Measurements from ENCODE around the gene GALNT14. TPM values are rescaled to one million over a fixed set of nuclear protein-coding genes. Genes with fewer than 3 reads are reported as not detected.

GALNT14 gene
- total and polyA plus RNA-seq, 5 donors from 2014 or later: not detected

DNA sequence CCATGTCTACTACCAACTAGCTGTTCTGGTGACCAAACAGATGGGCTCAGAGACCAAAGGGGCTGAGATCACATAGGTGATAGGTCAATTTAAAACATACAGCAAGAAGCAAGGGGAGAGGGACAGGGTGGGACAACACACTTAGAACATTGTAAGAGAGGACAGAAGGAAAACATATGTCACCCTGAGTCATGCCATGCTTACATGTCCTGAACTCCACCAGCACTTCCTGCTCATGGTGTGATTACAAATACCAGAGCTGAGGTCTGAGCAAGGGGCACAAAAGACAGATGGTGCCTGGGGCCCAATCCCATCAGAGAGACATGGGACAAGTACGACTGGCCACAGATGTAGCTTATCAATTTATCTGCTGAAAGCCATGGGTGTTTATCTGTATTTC is 28.7 kb upstream of the GALNT14 start:
- Mint-ChIP-seq H3K9me3 (no peaks in the 10 kb centered on the region), H3K27me3 (peaks cover 27% of the 10 kb centered on the region), H3K4me1 (peaks cover 0 to 3% (median 0%) of the 10 kb centered on the region in 4 donors), H3K27ac (peak overlapping the region in 1 of 3 donors; percentile 8), H3K36me3 (no peaks in the 10 kb centered on the region), H3K4me3 (no peak overlapping the region)
- no peaks in the 10 kb centered on the region for H3K27me3 ChIP-seq (ENCODE audit: control insufficient read depth, insufficient read depth, low read length)
- no peak overlapping the region for H3K4me3 ChIP-seq (ENCODE audit: low read depth, low read length)
- H3K9me3 ChIP-seq (ENCODE audit: control insufficient read depth in 2 of 2, low read length in 2 of 2): no peaks in the 10 kb centered on the region
- H3K36me3 ChIP-seq (ENCODE audit: control insufficient read depth, insufficient read depth, low read length): no peaks in the 10 kb centered on the region
- H3K27ac ChIP-seq (ENCODE audit: insufficient read depth, low read length, poor library complexity, severe bottlenecking): no peak overlapping the region
- no peaks in the 10 kb centered on the region for H3K4me1 ChIP-seq (ENCODE audit: control insufficient read depth, insufficient read depth, low read length, poor library complexity, severe bottlenecking)
- DNase-seq (no peak), ATAC-seq (ENCODE audit: low read depth in 2 of 2) (no peak)

DNA sequence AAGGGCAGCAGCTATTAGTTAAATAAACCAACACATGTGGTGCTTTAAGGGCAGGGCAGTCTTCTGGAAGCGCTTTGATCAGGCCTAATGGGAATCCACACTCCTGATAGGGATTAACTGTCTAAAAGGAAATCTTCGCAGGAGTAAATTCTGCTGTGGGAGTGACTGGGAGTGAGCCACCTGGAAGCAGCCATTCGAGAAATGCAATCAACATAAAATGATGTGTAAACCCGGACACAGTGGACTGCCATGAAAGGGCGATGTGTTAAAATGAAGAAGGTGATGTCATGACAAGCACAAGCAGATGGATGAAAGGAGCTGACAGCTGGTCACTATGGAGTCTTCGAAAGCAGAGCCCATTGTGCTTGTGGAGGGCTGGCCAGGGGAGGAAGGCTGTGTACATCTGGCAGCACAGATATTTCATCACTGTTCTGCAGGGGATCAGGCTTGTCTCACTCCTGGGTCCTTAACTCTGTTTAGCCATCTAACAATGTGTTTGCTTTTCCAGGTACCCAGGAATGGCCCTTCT is 24.8 kb upstream of the GALNT14 start:
- H3K27me3 Mint-ChIP-seq: peaks cover 13% of the 10 kb centered on the region
- no peaks in the 10 kb centered on the region for H3K9me3 ChIP-seq (ENCODE audit: control insufficient read depth in 2 of 2, low read length in 2 of 2)
- H3K4me3 ChIP-seq (ENCODE audit: low read depth, low read length): no peak overlapping the region
- peaks cover 4% of the 10 kb centered on the region for H3K27me3 ChIP-seq (ENCODE audit: control insufficient read depth, insufficient read depth, low read length)
- ATAC-seq (ENCODE audit: low read depth in 2 of 2) (no peak), DNase-seq (no peak)
- H3K4me1 Mint-ChIP-seq: peaks cover 0 to 3% (median 0%) of the 10 kb centered on the region in 4 donors
- no peak overlapping the region for H3K27ac Mint-ChIP-seq
- H3K4me3 Mint-ChIP-seq: no peak overlapping the region
- no peaks in the 10 kb centered on the region for H3K9me3 Mint-ChIP-seq
- H3K36me3 ChIP-seq (ENCODE audit: control insufficient read depth, insufficient read depth, low read length): no peaks in the 10 kb centered on the region
- no peak overlapping the region for H3K27ac ChIP-seq (ENCODE audit: insufficient read depth, low read length, poor library complexity, severe bottlenecking)
- H3K4me1 ChIP-seq (ENCODE audit: control insufficient read depth, insufficient read depth, low read length, poor library complexity, severe bottlenecking): no peaks in the 10 kb centered on the region
- no peaks in the 10 kb centered on the region for H3K36me3 Mint-ChIP-seq

DNA sequence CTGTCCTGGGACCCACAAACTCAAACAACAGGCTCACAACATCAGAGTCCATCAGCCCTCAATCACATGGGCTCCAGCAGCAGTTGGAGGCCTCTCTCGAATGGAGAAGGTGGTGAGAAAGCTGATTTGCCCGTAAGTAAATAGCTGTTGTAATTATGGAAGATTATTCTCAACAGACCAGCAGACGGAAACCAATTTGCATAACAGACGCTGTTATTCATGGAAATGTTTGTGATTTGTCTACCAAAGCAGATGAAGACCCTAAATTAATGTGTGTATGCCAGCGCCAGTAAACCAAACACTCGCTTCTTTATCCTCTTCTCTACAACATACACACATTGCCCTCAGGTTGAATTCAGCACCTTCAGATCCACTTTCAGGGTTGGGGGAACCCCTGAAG is 23.4 kb upstream of the GALNT14 start:
- Mint-ChIP-seq H3K4me3 (no peak overlapping the region), H3K9me3 (no peaks in the 10 kb centered on the region), H3K27ac (no peak overlapping the region), H3K4me1 (peaks cover 0 to 3% (median 0%) of the 10 kb centered on the region in 4 donors), H3K27me3 (peaks cover 7% of the 10 kb centered on the region), H3K36me3 (no peaks in the 10 kb centered on the region)
- no peak overlapping the region for H3K27ac ChIP-seq (ENCODE audit: insufficient read depth, low read length, poor library complexity, severe bottlenecking)
- H3K4me1 ChIP-seq (ENCODE audit: control insufficient read depth, insufficient read depth, low read length, poor library complexity, severe bottlenecking): no peaks in the 10 kb centered on the region
- no peak overlapping the region for H3K4me3 ChIP-seq (ENCODE audit: low read depth, low read length)
- H3K27me3 ChIP-seq (ENCODE audit: control insufficient read depth, insufficient read depth, low read length): peaks cover 4% of the 10 kb centered on the region
- no peaks in the 10 kb centered on the region for H3K9me3 ChIP-seq (ENCODE audit: control insufficient read depth in 2 of 2, low read length in 2 of 2)
- DNase-seq (no peak), ATAC-seq (ENCODE audit: low read depth in 2 of 2) (no peak)
- H3K36me3 ChIP-seq (ENCODE audit: control insufficient read depth, insufficient read depth, low read length): no peaks in the 10 kb centered on the region

DNA sequence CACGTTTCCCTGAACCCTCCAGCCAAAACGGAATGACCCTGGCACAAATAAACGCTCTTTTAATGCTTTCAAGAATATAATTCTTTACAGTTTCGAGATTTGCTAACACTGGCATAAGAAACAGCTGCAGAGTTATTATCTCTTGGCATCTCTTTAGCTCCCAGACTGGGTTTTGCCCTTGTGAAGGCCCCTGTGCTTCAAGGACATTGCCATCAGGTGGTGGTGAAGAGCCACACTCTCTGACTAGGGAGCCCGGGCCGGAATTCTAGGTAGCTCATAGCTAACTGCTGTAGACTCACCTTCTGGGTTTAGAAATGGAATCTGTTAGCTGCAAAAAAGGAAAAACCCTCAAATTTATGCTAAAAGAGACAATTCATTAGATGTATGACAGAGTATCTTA is 13.3 kb upstream of the GALNT14 start:
- no peak overlapping the region for H3K27ac ChIP-seq (ENCODE audit: insufficient read depth, low read length, poor library complexity, severe bottlenecking)
- no peak overlapping the region for H3K27ac Mint-ChIP-seq
- H3K9me3 Mint-ChIP-seq: peaks cover 0 to 2% (median 0%) of the 10 kb centered on the region in 7 donors
- no peak overlapping the region for H3K4me3 ChIP-seq (ENCODE audit: low read depth, low read length)
- peaks cover 8% of the 10 kb centered on the region for H3K27me3 ChIP-seq (ENCODE audit: control insufficient read depth, insufficient read depth, low read length)
- no peak overlapping the region for H3K4me3 Mint-ChIP-seq
- peaks cover 12% of the 10 kb centered on the region for H3K27me3 Mint-ChIP-seq
- no peaks in the 10 kb centered on the region for H3K4me1 Mint-ChIP-seq
- H3K36me3 Mint-ChIP-seq: no peaks in the 10 kb centered on the region
- no peaks in the 10 kb centered on the region for H3K4me1 ChIP-seq (ENCODE audit: control insufficient read depth, insufficient read depth, low read length, poor library complexity, severe bottlenecking)
- H3K36me3 ChIP-seq (ENCODE audit: control insufficient read depth, insufficient read depth, low read length): no peaks in the 10 kb centered on the region
- DNase-seq (no peak), ATAC-seq (ENCODE audit: low read depth in 2 of 2) (no peak)
- no peaks in the 10 kb centered on the region for H3K9me3 ChIP-seq (ENCODE audit: control insufficient read depth in 2 of 2, low read length in 2 of 2)

DNA sequence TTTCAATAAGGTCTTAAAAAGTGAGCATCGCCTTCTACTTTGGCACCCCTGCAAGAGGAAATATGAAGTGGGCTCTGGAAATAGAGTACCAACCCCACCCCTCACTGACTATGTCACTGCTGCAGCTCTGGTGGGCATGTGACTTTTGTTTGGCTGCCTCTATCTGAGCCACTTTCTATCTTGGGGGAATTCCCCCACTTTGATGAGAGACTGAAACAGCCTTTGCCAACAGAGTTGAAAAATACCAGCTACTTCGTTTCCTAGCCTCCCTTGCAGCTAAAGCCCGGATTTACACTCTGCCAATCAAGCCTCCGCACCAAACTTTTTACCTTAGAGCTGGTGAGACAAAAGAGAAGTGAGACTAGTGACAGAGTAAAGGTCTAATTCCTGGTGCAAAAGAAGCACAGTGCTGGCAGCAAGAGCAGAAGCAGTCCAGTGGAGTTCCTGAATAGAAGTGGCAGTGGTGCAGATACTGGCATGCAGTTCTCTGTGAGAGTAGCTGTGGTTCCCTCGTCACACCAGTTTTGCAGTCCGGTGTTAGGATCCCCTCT is 12.0 kb upstream of the GALNT14 start:
- H3K27me3 ChIP-seq (ENCODE audit: control insufficient read depth, insufficient read depth, low read length): peaks cover 5% of the 10 kb centered on the region
- Mint-ChIP-seq H3K4me3 (no peak overlapping the region), H3K27me3 (peaks cover 15% of the 10 kb centered on the region), H3K27ac (no peak overlapping the region), H3K9me3 (peaks cover 0 to 2% (median 0%) of the 10 kb centered on the region in 7 donors), H3K36me3 (no peaks in the 10 kb centered on the region), H3K4me1 (no peaks in the 10 kb centered on the region)
- H3K9me3 ChIP-seq (ENCODE audit: control insufficient read depth in 2 of 2, low read length in 2 of 2): no peaks in the 10 kb centered on the region
- ATAC-seq (ENCODE audit: low read depth in 2 of 2) (no peak), DNase-seq (no peak)
- H3K27ac ChIP-seq (ENCODE audit: insufficient read depth, low read length, poor library complexity, severe bottlenecking): no peak overlapping the region
- H3K4me3 ChIP-seq (ENCODE audit: low read depth, low read length): no peak overlapping the region
- H3K4me1 ChIP-seq (ENCODE audit: control insufficient read depth, insufficient read depth, low read length, poor library complexity, severe bottlenecking): no peaks in the 10 kb centered on the region
- H3K36me3 ChIP-seq (ENCODE audit: control insufficient read depth, insufficient read depth, low read length): no peaks in the 10 kb centered on the region

DNA sequence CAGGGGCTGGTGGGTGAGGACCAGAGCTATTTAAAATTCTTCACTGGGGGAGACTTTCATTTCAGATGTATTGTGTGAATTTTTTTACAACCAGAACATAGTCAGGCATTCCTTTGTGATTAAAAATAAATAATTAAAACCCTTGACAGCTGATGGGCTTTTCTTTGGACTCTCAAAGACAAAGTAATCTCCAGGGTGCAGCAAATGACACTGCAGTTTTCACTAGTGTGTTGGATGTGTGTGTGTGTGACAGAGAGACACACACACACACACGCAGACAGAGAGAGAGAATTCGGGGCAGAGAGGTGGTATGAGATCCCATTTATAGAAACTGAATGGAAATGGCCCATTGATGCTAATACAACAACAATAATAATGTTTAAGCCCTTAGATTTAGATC is 10.3 kb upstream of the GALNT14 start:
- ATAC-seq (ENCODE audit: low read depth in 2 of 2) (no peak), DNase-seq (no peak)
- Histone ChIP-seq H3K36me3 (ENCODE audit: control insufficient read depth, insufficient read depth, low read length) (no peaks in the 10 kb centered on the region), H3K27ac (ENCODE audit: insufficient read depth, low read length, poor library complexity, severe bottlenecking) (no peak overlapping the region), H3K27me3 (ENCODE audit: control insufficient read depth, insufficient read depth, low read length) (peaks cover 9% of the 10 kb centered on the region), H3K9me3 (ENCODE audit: control insufficient read depth in 2 of 2, low read length in 2 of 2) (no peaks in the 10 kb centered on the region), H3K4me1 (ENCODE audit: control insufficient read depth, insufficient read depth, low read length, poor library complexity, severe bottlenecking) (no peaks in the 10 kb centered on the region), H3K4me3 (ENCODE audit: low read depth, low read length) (no peak overlapping the region)
- H3K27ac Mint-ChIP-seq: no peak overlapping the region
- peaks cover 15% of the 10 kb centered on the region for H3K27me3 Mint-ChIP-seq
- H3K36me3 Mint-ChIP-seq: no peaks in the 10 kb centered on the region
- peaks cover 0 to 2% (median 0%) of the 10 kb centered on the region in 7 donors for H3K9me3 Mint-ChIP-seq
- no peaks in the 10 kb centered on the region for H3K4me1 Mint-ChIP-seq
- no peak overlapping the region for H3K4me3 Mint-ChIP-seq

DNA sequence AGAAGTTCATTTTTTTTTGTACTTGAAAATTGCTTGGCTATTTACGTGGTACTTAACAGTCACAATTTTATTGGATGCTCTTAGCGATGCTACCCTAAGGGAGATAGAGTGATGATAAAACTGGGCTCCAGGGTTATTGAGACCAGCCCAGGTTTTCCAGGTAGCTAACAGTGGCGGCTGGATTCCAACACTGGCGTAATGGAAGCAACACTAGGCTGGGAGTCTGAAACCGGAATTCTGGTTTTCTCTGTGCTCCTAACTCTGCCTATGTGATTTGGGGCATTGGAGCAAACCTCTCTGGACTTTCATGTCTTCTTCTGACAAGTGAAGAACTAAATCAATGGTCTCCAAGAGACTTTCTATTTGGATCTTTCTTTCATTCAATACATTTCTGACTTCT is 9.4 kb upstream of the GALNT14 start:
- DNase-seq: no peak
- H3K27me3 Mint-ChIP-seq: peaks cover 18% of the 10 kb centered on the region
- Histone ChIP-seq H3K4me3 (ENCODE audit: low read depth, low read length) (no peak overlapping the region), H3K27ac (ENCODE audit: insufficient read depth, low read length, poor library complexity, severe bottlenecking) (no peak overlapping the region), H3K9me3 (ENCODE audit: control insufficient read depth in 2 of 2, low read length in 2 of 2) (no peaks in the 10 kb centered on the region), H3K27me3 (ENCODE audit: control insufficient read depth, insufficient read depth, low read length) (peaks cover 9% of the 10 kb centered on the region), H3K36me3 (ENCODE audit: control insufficient read depth, insufficient read depth, low read length) (no peaks in the 10 kb centered on the region), H3K4me1 (ENCODE audit: control insufficient read depth, insufficient read depth, low read length, poor library complexity, severe bottlenecking) (no peaks in the 10 kb centered on the region)
- no peak overlapping the region for H3K4me3 Mint-ChIP-seq
- H3K27ac Mint-ChIP-seq: no peak overlapping the region
- no peak for ATAC-seq (ENCODE audit: low read depth in 2 of 2)
- H3K9me3 Mint-ChIP-seq: peaks cover 0 to 2% (median 0%) of the 10 kb centered on the region in 7 donors
- no peaks in the 10 kb centered on the region for H3K36me3 Mint-ChIP-seq
- no peaks in the 10 kb centered on the region for H3K4me1 Mint-ChIP-seq

DNA sequence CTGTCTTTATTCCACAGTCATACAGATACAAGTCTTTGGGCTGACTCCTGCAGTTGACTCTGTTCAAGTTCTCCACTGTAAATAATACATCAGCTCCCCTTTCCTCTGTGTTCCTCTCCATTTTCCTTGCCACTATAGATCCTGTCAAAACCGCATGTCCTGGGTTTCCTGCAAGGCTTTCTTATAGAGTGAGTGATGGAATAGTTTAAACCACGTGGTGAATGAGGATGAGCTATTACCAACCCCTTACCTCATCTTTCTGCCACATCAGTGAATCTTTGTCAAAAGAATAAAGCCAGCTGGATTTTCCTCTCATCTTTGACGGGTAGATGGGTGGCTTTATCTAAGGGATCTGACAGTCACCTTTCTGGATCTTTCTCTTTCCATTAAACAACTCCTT is 3.9 kb upstream of the GALNT14 start:
- Mint-ChIP-seq H3K4me1 (peaks cover 0 to 3% (median under 1%) of the 10 kb centered on the region in 4 donors), H3K4me3 (no peak overlapping the region), H3K27ac (no peak overlapping the region), H3K27me3 (peaks cover 46% of the 10 kb centered on the region), H3K36me3 (no peaks in the 10 kb centered on the region), H3K9me3 (no peaks in the 10 kb centered on the region)
- Histone ChIP-seq H3K4me3 (ENCODE audit: low read depth, low read length) (no peak overlapping the region), H3K36me3 (ENCODE audit: control insufficient read depth, insufficient read depth, low read length) (no peaks in the 10 kb centered on the region), H3K9me3 (ENCODE audit: control insufficient read depth in 2 of 2, low read length in 2 of 2) (no peaks in the 10 kb centered on the region), H3K27me3 (ENCODE audit: control insufficient read depth, insufficient read depth, low read length) (peaks cover 11% of the 10 kb centered on the region), H3K27ac (ENCODE audit: insufficient read depth, low read length, poor library complexity, severe bottlenecking) (no peak overlapping the region), H3K4me1 (ENCODE audit: control insufficient read depth, insufficient read depth, low read length, poor library complexity, severe bottlenecking) (peaks cover 14% of the 10 kb centered on the region)
- DNase-seq (no peak), ATAC-seq (ENCODE audit: low read depth in 2 of 2) (no peak)
